IPS-11a (cell line): ENCODE results near the gene PDE5A.

Experiments
- H3K4me3 ChIP-seq: one replicate; pipeline ENCODE4 v1.5.1; 2013; ENCODE audit warnings: low read depth, low read length, control low read depth

PDE5A gene

DNA sequence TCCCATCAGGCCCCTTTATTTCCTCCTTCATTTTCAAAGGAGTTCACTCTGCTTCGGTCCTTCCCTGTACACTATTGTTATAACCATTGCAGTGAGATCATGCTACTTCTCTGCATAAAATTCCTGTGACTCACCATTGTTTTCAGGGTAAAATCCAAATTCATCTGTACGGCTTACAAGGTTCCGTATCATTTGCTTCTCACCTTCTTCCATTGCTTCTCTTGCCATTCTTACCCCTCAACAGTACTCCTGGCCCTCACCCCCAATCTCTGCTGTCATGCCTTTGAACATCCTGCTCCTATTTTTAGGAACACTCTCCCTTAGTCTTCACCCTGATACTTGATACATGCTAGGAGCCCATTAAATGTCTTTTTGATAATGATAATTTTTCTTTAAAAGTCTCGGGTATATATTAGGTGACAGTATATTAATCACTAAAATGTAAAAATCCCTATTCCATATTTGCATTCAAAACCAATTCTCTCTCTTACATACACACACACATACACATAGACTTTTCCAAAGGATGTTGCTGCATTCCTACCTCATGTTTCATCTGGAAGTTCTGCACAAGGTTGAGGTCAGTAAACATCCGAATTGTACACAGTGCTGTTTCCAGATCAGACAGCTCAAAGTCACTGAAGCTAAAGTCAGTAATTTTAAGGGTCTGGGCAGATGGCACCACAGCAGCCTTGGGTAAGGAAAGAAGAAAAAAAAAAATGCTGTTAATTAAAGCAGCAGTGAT lies 103.4 kb downstream of the PDE5A start:
- H3K4me3 ChIP-seq = no peak overlapping the region

DNA sequence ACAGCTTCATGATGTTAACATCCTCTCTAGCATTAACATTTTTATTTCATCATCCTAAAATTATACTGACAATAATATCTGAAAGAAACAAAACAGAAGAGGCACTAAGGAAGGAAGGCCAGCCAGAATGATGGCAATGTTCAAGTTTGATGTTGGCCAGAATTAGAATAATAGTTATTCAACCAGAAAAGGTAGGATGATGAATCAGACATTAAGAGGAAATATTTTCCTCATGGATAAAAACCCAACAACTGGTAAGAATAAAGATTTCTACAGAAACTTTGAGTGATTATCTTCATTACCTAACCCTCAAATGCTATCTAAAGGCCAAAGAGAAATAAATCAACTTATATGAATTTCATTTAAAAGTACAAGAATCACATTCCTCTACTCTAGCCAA lies 105.2 kb downstream of the PDE5A start:
- no peak overlapping the region for H3K4me3 ChIP-seq

- H3K4me3 ChIP-seq = no peak overlapping the region
Observed at GRCh38 chr4:119521268-119521667, 107.3 kb downstream of the PDE5A start.

DNA sequence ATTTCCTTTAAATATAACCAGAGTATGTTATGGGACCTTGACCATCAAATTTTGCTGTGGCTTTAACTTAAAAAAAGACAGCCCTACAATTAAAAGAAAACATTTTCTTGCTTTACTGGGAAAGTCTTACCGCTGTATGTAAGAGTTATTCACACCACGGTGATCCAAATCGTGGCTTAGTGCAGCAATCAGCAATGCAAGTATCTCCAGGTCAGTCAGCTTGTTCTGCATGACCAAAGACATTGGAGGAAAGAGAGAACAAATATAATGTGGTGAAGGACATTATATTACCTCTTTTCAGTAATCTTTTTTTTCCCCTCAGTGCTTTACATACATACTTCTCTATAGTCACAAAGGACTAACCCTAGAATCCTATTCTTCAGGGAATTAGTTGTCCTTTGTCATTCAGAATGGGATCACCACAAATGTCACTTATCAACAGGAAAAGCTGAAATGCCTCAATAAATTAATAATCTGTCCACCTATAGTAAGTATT lies 109.6 kb downstream of the PDE5A start:
- H3K4me3 ChIP-seq = no peak overlapping the region

- H3K4me3 ChIP-seq = no peak overlapping the region
Observed at GRCh38 chr4:119518230-119518892, 110.2 kb downstream of the PDE5A start.

DNA sequence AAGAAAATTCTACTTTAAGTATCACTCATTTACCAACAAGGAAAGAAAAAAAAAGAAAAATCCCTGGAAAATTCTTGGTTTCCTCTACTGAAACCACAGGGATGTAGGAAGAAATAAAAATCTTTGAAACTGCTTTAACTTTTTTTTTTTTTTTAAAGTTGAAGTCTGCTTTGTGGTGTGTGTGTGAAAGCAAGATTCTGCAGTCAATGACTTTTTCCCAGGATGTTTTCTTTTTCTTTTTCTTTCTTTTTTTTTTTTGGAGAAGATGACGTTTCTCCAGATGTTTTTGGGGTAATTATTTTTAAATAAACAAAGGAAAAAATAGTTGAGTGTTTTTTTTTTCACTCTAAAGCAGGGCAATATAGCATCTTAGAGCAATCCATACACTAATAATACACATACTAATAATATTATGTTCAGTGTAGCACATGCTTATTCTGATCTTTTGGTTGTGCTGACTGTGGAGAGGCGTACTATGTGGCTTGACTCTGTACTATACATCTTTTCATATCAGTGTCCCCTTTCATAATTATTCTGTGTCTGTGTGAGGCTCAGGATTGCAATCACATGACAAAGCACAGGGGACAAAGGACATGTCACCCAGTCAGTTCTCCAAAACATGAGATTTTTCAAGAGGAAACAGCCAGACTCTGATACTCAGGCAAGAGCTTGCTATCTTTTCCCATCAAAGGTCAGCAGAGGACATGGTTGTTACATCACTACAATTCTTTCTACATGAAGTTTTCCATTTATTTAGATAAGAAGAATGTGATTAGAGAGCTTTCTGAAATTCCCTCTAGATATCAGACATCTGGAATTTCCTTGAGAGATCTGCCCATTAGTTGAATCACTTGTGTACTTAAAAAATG lies 111.0 kb downstream of the PDE5A start:
- no peak overlapping the region for H3K4me3 ChIP-seq

DNA sequence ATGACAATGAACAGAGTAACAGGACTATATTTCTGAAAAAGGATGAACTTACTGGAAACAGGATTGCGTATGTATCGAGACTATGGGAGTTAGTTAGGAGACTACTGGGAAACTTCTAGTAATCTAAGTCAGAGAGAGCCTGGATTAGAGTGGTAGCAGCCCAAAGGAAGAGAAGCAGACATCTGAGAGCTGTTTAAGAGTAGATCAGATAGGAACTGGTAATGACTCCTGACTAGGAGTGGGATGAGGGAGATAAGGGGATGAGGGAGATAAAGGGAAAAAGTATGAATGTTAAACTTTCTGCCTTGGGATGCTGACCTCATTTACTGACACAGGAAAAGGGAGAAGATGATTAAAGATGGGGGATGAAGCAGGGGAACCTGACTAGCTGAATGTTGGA lies 116.2 kb downstream of the PDE5A start:
- H3K4me3 ChIP-seq = no peak overlapping the region

DNA sequence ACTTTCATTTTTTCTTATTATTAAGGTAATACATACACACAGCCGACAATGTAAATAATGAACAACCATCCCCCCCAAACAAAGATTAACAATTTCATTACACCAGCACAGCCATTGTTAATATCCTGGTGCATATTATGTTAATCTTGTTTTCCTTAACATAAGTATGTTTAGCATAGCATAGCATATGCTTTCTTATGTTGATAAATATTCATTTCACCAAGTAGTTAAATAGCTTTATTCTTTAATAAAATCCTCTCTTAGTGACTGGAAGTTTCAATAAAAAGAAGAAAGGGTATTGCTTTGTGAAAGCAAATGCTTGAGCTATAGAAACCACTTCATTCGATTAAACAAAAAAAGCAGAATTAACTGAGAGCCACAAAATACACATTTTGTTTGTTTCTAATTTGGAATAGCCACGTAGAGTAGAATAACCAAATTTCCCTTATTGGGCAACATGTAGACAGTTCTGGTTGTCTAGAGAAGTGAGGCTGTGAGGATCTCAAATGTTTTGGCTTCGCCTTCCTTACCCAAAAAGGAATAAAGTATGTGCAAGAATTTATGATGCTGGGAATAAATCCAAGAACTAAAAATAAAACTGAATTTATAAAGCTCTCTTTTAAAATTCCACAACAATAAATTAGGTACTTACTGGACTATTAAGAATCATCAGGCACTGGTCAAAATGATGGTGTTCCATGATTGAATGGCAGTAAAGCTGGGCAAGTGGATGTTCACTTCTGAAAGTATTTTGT lies 118.0 kb downstream of the PDE5A start:
- H3K4me3 ChIP-seq = no peak overlapping the region

DNA sequence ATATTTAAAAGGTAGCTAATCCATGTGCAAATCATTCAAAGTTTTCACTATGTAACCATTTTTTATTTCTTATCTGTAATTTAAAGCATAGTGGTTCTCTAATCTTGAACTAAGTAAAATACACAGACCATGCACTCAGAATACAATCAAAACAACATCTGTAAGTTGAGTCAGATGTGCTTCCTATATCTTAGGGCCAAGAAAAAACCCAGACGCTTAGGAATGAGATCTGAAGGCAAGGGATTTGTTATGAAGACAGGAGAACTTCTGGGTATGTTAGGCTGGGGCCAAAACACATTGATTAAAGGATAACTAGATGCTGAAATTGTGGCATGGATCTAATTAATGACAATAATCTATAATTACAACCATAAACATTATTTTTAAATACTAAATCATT lies 120.3 kb downstream of the PDE5A start:
- no peak overlapping the region for H3K4me3 ChIP-seq

DNA sequence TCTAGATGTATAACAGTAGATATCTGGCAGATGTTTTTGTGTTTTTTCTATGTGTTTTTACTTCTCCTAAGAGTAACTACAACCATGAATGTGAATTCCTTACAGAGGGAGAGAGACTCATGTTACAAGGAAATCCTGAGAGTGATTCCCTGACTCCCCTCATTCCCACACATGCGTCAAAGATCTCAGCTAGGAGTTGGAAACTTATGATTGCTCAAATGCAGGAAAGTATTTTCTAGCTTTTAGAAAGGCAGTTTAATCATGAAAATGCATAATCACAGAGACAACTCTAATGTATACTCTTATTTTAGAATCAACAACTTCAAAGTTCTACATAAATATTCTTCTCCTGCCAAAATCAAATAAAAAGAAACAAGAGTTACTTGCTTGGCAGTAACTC lies 121.8 kb downstream of the PDE5A start:
- H3K4me3 ChIP-seq = no peak overlapping the region

DNA sequence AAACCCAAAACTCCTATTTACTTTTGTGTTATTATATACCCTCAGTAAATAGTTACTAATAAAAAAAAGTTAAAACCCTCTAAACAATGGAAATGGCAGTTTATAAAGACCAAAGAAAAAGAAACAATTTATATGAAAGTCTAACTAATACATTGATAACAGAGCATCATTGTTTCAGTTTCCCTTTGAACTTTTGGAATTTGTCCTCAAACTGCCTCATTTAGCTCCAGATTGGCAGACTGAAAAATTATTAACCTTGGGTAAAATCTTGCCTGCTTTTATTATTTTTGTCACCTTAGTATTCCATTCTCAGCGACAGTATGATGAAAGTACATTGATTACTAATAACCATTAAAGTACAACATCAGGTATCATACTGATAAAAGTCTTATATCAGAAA lies 124.0 kb downstream of the PDE5A start:
- H3K4me3 ChIP-seq = no peak overlapping the region

DNA sequence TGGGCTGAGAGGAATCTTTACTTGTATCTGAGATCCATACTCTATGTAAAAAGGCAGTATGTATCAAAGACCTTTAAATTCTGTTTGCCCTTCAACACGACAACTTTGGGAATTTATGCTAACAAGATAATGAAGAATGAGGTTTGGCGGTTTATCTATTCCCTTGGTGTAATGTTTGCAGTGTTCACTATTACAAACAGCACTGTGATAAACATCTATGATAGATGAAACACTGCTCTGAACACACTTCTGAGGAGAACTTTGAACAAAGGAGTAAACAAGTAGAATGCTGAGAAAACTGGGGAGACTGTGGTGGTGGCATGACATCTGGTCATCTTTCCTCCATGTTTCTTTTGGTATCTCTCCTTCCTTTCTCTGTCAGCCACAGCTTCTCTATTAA lies 126.9 kb downstream of the PDE5A start:
- no peak overlapping the region for H3K4me3 ChIP-seq

DNA sequence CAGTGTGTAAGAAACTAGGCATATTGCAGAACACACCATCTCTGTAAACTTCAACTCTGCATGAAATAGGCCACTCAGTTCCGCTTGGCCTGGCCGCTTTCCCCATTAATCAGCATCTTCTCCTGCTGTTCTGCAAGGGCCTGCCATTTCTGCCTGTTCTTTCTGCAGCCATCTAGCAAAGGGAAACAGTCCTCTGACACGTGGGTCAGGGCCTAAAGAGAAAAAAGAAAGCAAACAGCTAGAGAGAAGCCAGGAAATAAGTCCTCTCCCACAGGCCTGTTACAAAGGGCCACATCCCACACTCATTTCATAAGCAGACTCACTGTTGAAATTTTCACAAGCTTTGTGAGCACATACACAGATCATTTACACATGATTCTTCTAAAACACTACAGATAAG lies 130.1 kb downstream of the PDE5A start:
- H3K4me3 ChIP-seq = no peak overlapping the region

DNA sequence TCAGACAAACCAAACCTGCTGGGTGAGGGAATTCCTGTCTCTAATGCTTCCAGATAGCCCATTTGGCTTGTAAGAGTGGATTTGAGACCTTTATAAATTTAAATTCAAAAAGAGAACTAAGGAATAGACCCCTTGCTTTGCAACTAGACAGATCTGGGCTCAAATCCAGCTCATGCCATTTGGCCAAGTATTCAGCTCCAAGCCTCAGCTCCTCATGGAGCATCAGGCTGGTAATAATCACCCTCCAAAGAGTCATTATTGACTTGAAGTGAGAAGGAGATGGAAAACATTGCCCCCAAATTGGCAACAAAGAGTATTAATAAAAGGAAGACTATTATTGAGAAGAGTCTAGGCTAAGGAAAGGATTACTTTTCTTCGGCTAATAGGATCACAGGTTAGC lies 134.7 kb downstream of the PDE5A start:
- H3K4me3 ChIP-seq = no peak overlapping the region

DNA sequence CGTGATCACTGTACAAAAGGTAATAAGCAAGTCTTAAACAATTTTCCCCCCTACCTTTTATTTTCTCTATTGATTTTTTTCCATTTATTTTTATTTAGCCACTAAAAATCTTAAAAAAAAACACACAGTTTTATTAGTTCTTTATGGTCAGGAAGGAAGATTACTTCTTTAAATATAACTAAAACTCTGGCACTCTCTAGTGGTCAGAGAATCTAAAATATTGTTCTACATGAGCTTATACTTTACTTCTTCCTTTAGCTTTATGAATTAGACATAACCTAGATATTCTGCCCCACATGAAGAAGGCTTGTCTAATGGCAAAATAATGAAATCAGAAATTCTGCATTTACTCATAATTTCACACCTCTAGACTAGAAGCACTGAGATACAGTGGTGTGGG lies 135.2 kb downstream of the PDE5A start:
- no peak overlapping the region for H3K4me3 ChIP-seq

DNA sequence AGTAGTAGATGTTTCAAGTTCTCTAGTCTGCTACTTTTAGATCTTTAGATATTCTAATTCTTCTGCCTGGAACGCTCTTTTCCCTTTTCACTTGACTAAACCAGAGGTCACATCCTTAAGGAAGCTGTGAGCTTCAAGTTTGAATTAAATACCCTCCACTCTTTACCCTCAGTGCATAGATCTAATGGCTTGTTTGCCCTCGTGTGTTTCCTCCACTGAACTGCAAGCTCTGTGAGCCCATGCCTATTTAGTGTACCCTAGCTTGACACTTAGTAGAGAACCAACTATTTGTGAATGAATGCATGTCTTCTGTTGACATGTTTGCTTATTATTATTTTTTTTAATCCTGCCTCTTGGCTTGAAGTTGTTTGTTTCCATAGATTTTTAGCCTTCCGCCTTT lies 138.3 kb downstream of the PDE5A start:
- H3K4me3 ChIP-seq = no peak overlapping the region

GRCh38 chr4:119489305-119489704 lies 139.3 kb downstream of the PDE5A start:
- no peak overlapping the region for H3K4me3 ChIP-seq

DNA sequence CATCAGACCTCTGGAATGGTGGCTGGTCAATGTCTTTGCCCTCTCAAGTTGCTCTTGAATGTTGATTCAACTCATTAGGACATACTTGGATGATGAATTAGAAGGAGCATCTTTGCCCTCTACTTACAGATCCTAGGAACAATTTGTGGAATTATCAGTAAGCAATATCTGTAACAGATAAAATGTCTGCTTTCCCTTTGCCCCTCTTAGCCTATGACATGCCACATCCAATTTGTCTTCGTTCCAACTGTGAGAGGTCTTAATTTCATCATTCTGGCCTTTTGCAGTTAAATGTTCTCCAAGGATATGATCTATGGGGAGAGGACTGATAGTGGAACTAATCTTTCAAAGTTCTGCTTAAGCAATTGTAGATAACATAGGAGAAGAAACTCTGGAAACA lies 148.3 kb downstream of the PDE5A start:
- H3K4me3 ChIP-seq = no peak overlapping the region

- H3K4me3 ChIP-seq = no peak overlapping the region
Observed at GRCh38 chr4:119479835-119480234, 148.8 kb downstream of the PDE5A start.

DNA sequence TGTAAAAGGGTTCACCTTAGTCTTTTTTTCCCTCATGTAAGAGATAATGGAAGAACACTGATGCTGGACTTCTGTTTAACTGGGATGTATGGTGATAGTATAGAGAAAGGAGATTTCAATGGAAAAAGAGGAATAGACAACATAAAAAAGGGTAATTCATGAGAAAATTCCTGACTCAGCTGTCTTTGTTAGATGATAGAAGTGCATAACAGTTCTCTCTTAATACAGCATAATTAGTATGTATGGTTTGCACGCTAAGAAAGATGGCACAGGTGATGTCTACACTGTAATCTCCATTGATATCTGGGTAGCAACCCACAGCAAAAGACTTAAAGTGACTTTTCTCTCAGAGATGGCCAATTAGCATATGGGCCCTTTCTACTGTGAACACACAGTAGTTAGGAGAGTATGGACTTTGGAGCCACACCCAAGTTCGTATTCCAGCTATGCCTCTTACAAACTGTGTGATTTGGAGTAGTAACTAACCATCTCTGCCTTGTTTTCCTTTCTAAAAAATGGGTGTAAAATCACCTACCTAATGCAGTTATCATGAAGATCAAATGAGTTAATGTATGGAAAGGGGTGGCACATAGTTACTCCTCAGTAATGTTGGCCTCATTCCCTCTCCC lies 149.3 kb downstream of the PDE5A start:
- no peak overlapping the region for H3K4me3 ChIP-seq
